GM18861 (cell line): ENCODE measurements around the gene ARNT2.

Experiments
- ATAC-seq: cut with Tn5 transposase; IDR thresholded peaks from one replicate; pipeline ENCODE4 v1.9.1; 2021; ENCODE audit not compliant: unreplicated experiment

Gene ARNT2

GRCh38 chr15:80587816-80588456 is 183.8 kb downstream of the ARNT2 start:
- ATAC-seq: no peak

GRCh38 chr15:80588801-80589200 is 184.6 kb downstream of the ARNT2 start:
- ATAC-seq: no peak

- ATAC-seq: no peak
Observed at GRCh38 chr15:80590761-80591355, 186.7 kb downstream of the ARNT2 start.

- ATAC-seq: no peak
Observed at GRCh38 chr15:80591471-80591870, 187.3 kb downstream of the ARNT2 start.

- no peak for ATAC-seq
Observed at GRCh38 chr15:80591938-80592825, 188.0 kb downstream of the ARNT2 start.

- no peak for ATAC-seq
Observed at GRCh38 chr15:80593486-80594030, 189.4 kb downstream of the ARNT2 start.

- ATAC-seq: no peak
Observed at GRCh38 chr15:80594091-80594889, 190.1 kb downstream of the ARNT2 start.

GRCh38 chr15:80595396-80595795 is 191.2 kb downstream of the ARNT2 start:
- no peak for ATAC-seq

GRCh38 chr15:80596521-80596976 is 192.4 kb downstream of the ARNT2 start:
- ATAC-seq: no peak

GRCh38 chr15:80597076-80597475 is 192.9 kb downstream of the ARNT2 start:
- ATAC-seq: no peak

- no peak for ATAC-seq
Observed at GRCh38 chr15:80599359-80599758, 195.2 kb downstream of the ARNT2 start.

- no peak for ATAC-seq
Observed at GRCh38 chr15:80600626-80601025, 196.4 kb downstream of the ARNT2 start.

- no peak for ATAC-seq
Observed at GRCh38 chr15:80601256-80601655, 197.1 kb downstream of the ARNT2 start.

- no peak for ATAC-seq
Observed at GRCh38 chr15:80604583-80605575, 200.7 kb downstream of the ARNT2 start.

GRCh38 chr15:80605591-80606150 is 201.5 kb downstream of the ARNT2 start:
- ATAC-seq: no peak

- ATAC-seq: no peak
Observed at GRCh38 chr15:80606511-80607071, 202.4 kb downstream of the ARNT2 start.

- ATAC-seq: no peak
Observed at GRCh38 chr15:80607287-80607980, 203.3 kb downstream of the ARNT2 start.

- ATAC-seq: no peak
Observed at GRCh38 chr15:80608688-80609087, 204.5 kb downstream of the ARNT2 start.
